Measurements from ENCODE around the gene CLSTN2. TPM values are rescaled to one million over a fixed set of nuclear protein-coding genes. Genes with fewer than 3 reads are reported as not detected.

Gene CLSTN2
- total and polyA plus RNA-seq, 5 donors from 2014 or later = not detected

GRCh38 chr3:140510303-140510861 lies 575.4 kb downstream of the CLSTN2 start:
- peaks cover 0 to 2% of the 10 kb centered on the region in 2 experiments for H3K9me3 ChIP-seq (ENCODE audit: control insufficient read depth in 2 of 2, low read length in 2 of 2)
- Mint-ChIP-seq H3K36me3 (no peaks in the 10 kb centered on the region), H3K9me3 (peaks cover 0 to 7% (median 0%) of the 10 kb centered on the region in 7 donors), H3K4me1 (no peaks in the 10 kb centered on the region), H3K4me3 (no peak overlapping the region), H3K27me3 (peaks cover 15% of the 10 kb centered on the region), H3K27ac (no peak overlapping the region)
- no peaks in the 10 kb centered on the region for H3K36me3 ChIP-seq (ENCODE audit: control insufficient read depth, insufficient read depth, low read length)
- ATAC-seq (ENCODE audit: low read depth in 2 of 2) (no peak), DNase-seq (no peak)
- no peaks in the 10 kb centered on the region for H3K4me1 ChIP-seq (ENCODE audit: control insufficient read depth, insufficient read depth, low read length, poor library complexity, severe bottlenecking)
- no peak overlapping the region for H3K27ac ChIP-seq (ENCODE audit: insufficient read depth, low read length, poor library complexity, severe bottlenecking)
- H3K4me3 ChIP-seq (ENCODE audit: low read depth, low read length) = no peak overlapping the region
- H3K27me3 ChIP-seq (ENCODE audit: control insufficient read depth, insufficient read depth, low read length) = no peaks in the 10 kb centered on the region

GRCh38 chr3:140521751-140522445 lies 586.9 kb downstream of the CLSTN2 start:
- Histone ChIP-seq H3K4me3 (ENCODE audit: low read depth, low read length) (no peak overlapping the region), H3K36me3 (ENCODE audit: control insufficient read depth, insufficient read depth, low read length) (no peaks in the 10 kb centered on the region), H3K9me3 (ENCODE audit: control insufficient read depth in 2 of 2, low read length in 2 of 2) (no peaks in the 10 kb centered on the region), H3K27ac (ENCODE audit: insufficient read depth, low read length, poor library complexity, severe bottlenecking) (no peak overlapping the region), H3K4me1 (ENCODE audit: control insufficient read depth, insufficient read depth, low read length, poor library complexity, severe bottlenecking) (no peaks in the 10 kb centered on the region), H3K27me3 (ENCODE audit: control insufficient read depth, insufficient read depth, low read length) (no peaks in the 10 kb centered on the region)
- no peak overlapping the region for H3K27ac Mint-ChIP-seq
- ATAC-seq (ENCODE audit: low read depth in 2 of 2) (no peak), DNase-seq (no peak)
- H3K9me3 Mint-ChIP-seq = peaks cover 0 to 45% (median 10%) of the 10 kb centered on the region in 7 donors
- no peaks in the 10 kb centered on the region for H3K36me3 Mint-ChIP-seq
- no peaks in the 10 kb centered on the region for H3K4me1 Mint-ChIP-seq
- H3K27me3 Mint-ChIP-seq = no peaks in the 10 kb centered on the region
- H3K4me3 Mint-ChIP-seq = no peak overlapping the region

GRCh38 chr3:140522653-140523380 lies 587.8 kb downstream of the CLSTN2 start:
- H3K36me3 Mint-ChIP-seq = no peaks in the 10 kb centered on the region
- DNase-seq = no peak
- no peaks in the 10 kb centered on the region for H3K27me3 ChIP-seq (ENCODE audit: control insufficient read depth, insufficient read depth, low read length)
- H3K9me3 ChIP-seq (ENCODE audit: control insufficient read depth in 2 of 2, low read length in 2 of 2) = no peaks in the 10 kb centered on the region
- H3K9me3 Mint-ChIP-seq = peaks cover 0 to 41% (median 9%) of the 10 kb centered on the region in 7 donors
- H3K4me1 Mint-ChIP-seq = no peaks in the 10 kb centered on the region
- H3K4me1 ChIP-seq (ENCODE audit: control insufficient read depth, insufficient read depth, low read length, poor library complexity, severe bottlenecking) = no peaks in the 10 kb centered on the region
- H3K36me3 ChIP-seq (ENCODE audit: control insufficient read depth, insufficient read depth, low read length) = no peaks in the 10 kb centered on the region
- no peak overlapping the region for H3K27ac ChIP-seq (ENCODE audit: insufficient read depth, low read length, poor library complexity, severe bottlenecking)
- no peak overlapping the region for H3K4me3 ChIP-seq (ENCODE audit: low read depth, low read length)
- H3K27ac Mint-ChIP-seq = peak overlapping the region in 1 of 3 donors; percentile 44
- H3K4me3 Mint-ChIP-seq = no peak overlapping the region
- ATAC-seq (ENCODE audit: low read depth in 2 of 2) = no peak
- H3K27me3 Mint-ChIP-seq = no peaks in the 10 kb centered on the region

- Histone ChIP-seq H3K9me3 (ENCODE audit: control insufficient read depth in 2 of 2, low read length in 2 of 2) (no peaks in the 10 kb centered on the region), H3K36me3 (ENCODE audit: control insufficient read depth, insufficient read depth, low read length) (no peaks in the 10 kb centered on the region), H3K4me1 (ENCODE audit: control insufficient read depth, insufficient read depth, low read length, poor library complexity, severe bottlenecking) (no peaks in the 10 kb centered on the region), H3K27me3 (ENCODE audit: control insufficient read depth, insufficient read depth, low read length) (no peaks in the 10 kb centered on the region), H3K4me3 (ENCODE audit: low read depth, low read length) (no peak overlapping the region), H3K27ac (ENCODE audit: insufficient read depth, low read length, poor library complexity, severe bottlenecking) (no peak overlapping the region)
- DNase-seq = no peak
- Mint-ChIP-seq H3K9me3 (peaks cover 0 to 38% (median 12%) of the 10 kb centered on the region in 7 donors), H3K4me1 (no peaks in the 10 kb centered on the region), H3K4me3 (no peak overlapping the region), H3K36me3 (no peaks in the 10 kb centered on the region), H3K27ac (no peak overlapping the region), H3K27me3 (no peaks in the 10 kb centered on the region)
- no peak for ATAC-seq (ENCODE audit: low read depth in 2 of 2)
Measured at GRCh38 chr3:140523600-140523999, 588.6 kb downstream of the CLSTN2 start.

GRCh38 chr3:140527156-140527555 lies 592.2 kb downstream of the CLSTN2 start:
- no peaks in the 10 kb centered on the region for H3K9me3 ChIP-seq (ENCODE audit: control insufficient read depth in 2 of 2, low read length in 2 of 2)
- no peaks in the 10 kb centered on the region for H3K4me1 ChIP-seq (ENCODE audit: control insufficient read depth, insufficient read depth, low read length, poor library complexity, severe bottlenecking)
- H3K9me3 Mint-ChIP-seq = peaks cover 0 to 20% (median 6%) of the 10 kb centered on the region in 7 donors
- DNase-seq (no peak), ATAC-seq (ENCODE audit: low read depth in 2 of 2) (no peak)
- no peak overlapping the region for H3K4me3 ChIP-seq (ENCODE audit: low read depth, low read length)
- H3K36me3 Mint-ChIP-seq = no peaks in the 10 kb centered on the region
- no peaks in the 10 kb centered on the region for H3K27me3 ChIP-seq (ENCODE audit: control insufficient read depth, insufficient read depth, low read length)
- H3K27ac Mint-ChIP-seq = no peak overlapping the region
- H3K4me1 Mint-ChIP-seq = no peaks in the 10 kb centered on the region
- H3K36me3 ChIP-seq (ENCODE audit: control insufficient read depth, insufficient read depth, low read length) = no peaks in the 10 kb centered on the region
- H3K4me3 Mint-ChIP-seq = no peak overlapping the region
- no peak overlapping the region for H3K27ac ChIP-seq (ENCODE audit: insufficient read depth, low read length, poor library complexity, severe bottlenecking)
- no peaks in the 10 kb centered on the region for H3K27me3 Mint-ChIP-seq

- no peaks in the 10 kb centered on the region for H3K27me3 ChIP-seq (ENCODE audit: control insufficient read depth, insufficient read depth, low read length)
- H3K27me3 Mint-ChIP-seq = peaks cover under 1% of the 10 kb centered on the region
- H3K9me3 ChIP-seq (ENCODE audit: control insufficient read depth in 2 of 2, low read length in 2 of 2) = no peaks in the 10 kb centered on the region
- no peaks in the 10 kb centered on the region for H3K4me1 Mint-ChIP-seq
- H3K4me3 ChIP-seq (ENCODE audit: low read depth, low read length) = no peak overlapping the region
- H3K36me3 ChIP-seq (ENCODE audit: control insufficient read depth, insufficient read depth, low read length) = no peaks in the 10 kb centered on the region
- no peak for DNase-seq
- no peaks in the 10 kb centered on the region for H3K4me1 ChIP-seq (ENCODE audit: control insufficient read depth, insufficient read depth, low read length, poor library complexity, severe bottlenecking)
- ATAC-seq (ENCODE audit: low read depth in 2 of 2) = no peak
- no peak overlapping the region for H3K4me3 Mint-ChIP-seq
- H3K36me3 Mint-ChIP-seq = no peaks in the 10 kb centered on the region
- no peak overlapping the region for H3K27ac Mint-ChIP-seq
- H3K9me3 Mint-ChIP-seq = peaks cover 0 to 16% (median 6%) of the 10 kb centered on the region in 7 donors
- no peak overlapping the region for H3K27ac ChIP-seq (ENCODE audit: insufficient read depth, low read length, poor library complexity, severe bottlenecking)
Measured at GRCh38 chr3:140529096-140529495, 594.1 kb downstream of the CLSTN2 start.

- no peaks in the 10 kb centered on the region for H3K36me3 ChIP-seq (ENCODE audit: control insufficient read depth, insufficient read depth, low read length)
- Mint-ChIP-seq H3K9me3 (peaks cover 0 to 14% (median 6%) of the 10 kb centered on the region in 7 donors), H3K27me3 (peaks cover 5% of the 10 kb centered on the region), H3K36me3 (no peaks in the 10 kb centered on the region), H3K4me3 (no peak overlapping the region), H3K27ac (no peak overlapping the region), H3K4me1 (no peaks in the 10 kb centered on the region)
- H3K4me1 ChIP-seq (ENCODE audit: control insufficient read depth, insufficient read depth, low read length, poor library complexity, severe bottlenecking) = no peaks in the 10 kb centered on the region
- H3K4me3 ChIP-seq (ENCODE audit: low read depth, low read length) = no peak overlapping the region
- no peaks in the 10 kb centered on the region for H3K27me3 ChIP-seq (ENCODE audit: control insufficient read depth, insufficient read depth, low read length)
- no peaks in the 10 kb centered on the region for H3K9me3 ChIP-seq (ENCODE audit: control insufficient read depth in 2 of 2, low read length in 2 of 2)
- H3K27ac ChIP-seq (ENCODE audit: insufficient read depth, low read length, poor library complexity, severe bottlenecking) = no peak overlapping the region
- no peak for ATAC-seq (ENCODE audit: low read depth in 2 of 2)
- DNase-seq = no peak
Measured at GRCh38 chr3:140529558-140529957, 594.6 kb downstream of the CLSTN2 start.

All from CD4-positive, CD25-positive, alpha-beta regulatory T cell (primary cell).